ENCODE measurements around the gene PIK3CB.

GRCh38 chr3:138854204-138854603, 19.5 kb upstream of the PIK3CB start:
- no peak for TF ChIP-seq POLR2A (IDR thresholded peaks at IDR 0.05)
- no peak for TF ChIP-seq CTCF (IDR thresholded peaks at IDR 0.05)

Data from thyroid gland (tissue), 4 donors.